ENCODE data around the gene CCDC57. TPM values are rescaled to one million over a fixed set of nuclear protein-coding genes. Genes with fewer than 3 reads are reported as not detected.

Gene CCDC57
- total and polyA plus RNA-seq, 2 of the 8 experiments (the other 6 are each of a cell fraction or from before 2014, with no cell fraction given): 8.4 to 12.9 TPM

DNA sequence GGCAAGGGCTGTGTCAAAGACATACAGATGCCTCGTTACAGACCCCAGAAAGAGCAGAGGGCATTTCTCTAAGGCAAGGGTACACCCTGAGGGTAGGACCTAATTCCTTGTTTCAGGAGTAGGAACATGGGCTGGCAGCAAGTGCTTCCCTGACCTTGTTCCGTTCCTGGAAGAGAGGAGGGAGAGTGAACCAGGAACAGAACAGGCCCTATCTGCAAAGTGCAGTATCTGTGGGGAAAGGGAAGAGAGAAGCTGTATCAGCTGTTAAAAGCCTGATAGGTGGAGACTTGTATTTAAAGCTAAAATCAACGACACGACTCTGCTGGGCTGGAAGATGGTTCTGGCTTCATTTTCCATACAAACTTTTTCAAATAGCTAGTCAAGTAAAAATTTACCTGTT is 88.5 kb downstream of the CCDC57 start:
- Histone ChIP-seq H3K56ac (replicated peaks; ENCODE audit: insufficient read length, low read depth, low read length) (no peak overlapping the region), H3K4me1 (replicated peaks in 1 of 4; ENCODE audit: control insufficient read depth in 3 of 4, insufficient read depth in 4 of 4, low read length in 3 of 4) (no peaks in the 10 kb centered on the region; a peak in 1 of 7 replicates), H4K20me1 (replicated peaks in 1 of 2; ENCODE audit: control insufficient read depth in 1 of 2, insufficient read depth in 2 of 2, low read length in 2 of 2) (peaks cover 0 to 1% of the 10 kb centered on the region in 2 experiments), H3K9me3 (ENCODE audit: insufficient read depth in 2 of 2, low read depth in 1 of 2, low read length in 1 of 2) (no peaks in the 10 kb centered on the region), H3K4ac (replicated peaks; ENCODE audit: insufficient read length, low read depth, low read length) (no peak overlapping the region), H3K79me2 (ENCODE audit: control insufficient read depth in 1 of 2, insufficient read depth in 2 of 2, low read length in 2 of 2) (no peaks in the 10 kb centered on the region), H3K36me3 (ENCODE audit: control insufficient read depth in 2 of 4, insufficient read depth in 4 of 4, low read length in 3 of 4) (no peaks in the 10 kb centered on the region), H2BK20ac (ENCODE audit: low read length) (no peak overlapping the region), H2AFZ (ENCODE audit: low read length) (no peak overlapping the region), H3K23me2 (ENCODE audit: low read depth, low read length) (no peaks in the 10 kb centered on the region), H3K23ac (ENCODE audit: insufficient read length) (no peak overlapping the region), H3K4me2 (ENCODE audit: insufficient read depth in 1 of 2, low read depth in 2 of 2, low read length in 2 of 2) (no peak overlapping the region), H3K18ac (ENCODE audit: extremely low read depth, low read length) (no peak overlapping the region), H4K5ac (ENCODE audit: insufficient read length, low read depth, low read length) (no peak overlapping the region), H3K9ac (replicated peaks in 1 of 4; ENCODE audit: extremely low read depth in 1 of 4, low read depth in 3 of 4, low read length in 3 of 4) (no peak overlapping the region), H2BK15ac (ENCODE audit: low read length) (no peak overlapping the region), H3K27me3 (replicated peaks in 1 of 4; ENCODE audit: control insufficient read depth in 3 of 4, extremely low read depth in 1 of 4, insufficient read depth in 3 of 4, low read length in 3 of 4) (no peaks in the 10 kb centered on the region), H2BK120ac (replicated peaks; ENCODE audit: low read depth, low read length) (no peak overlapping the region), H2BK5ac (ENCODE audit: low read depth, low read length) (no peak overlapping the region), H4K91ac (replicated peaks; ENCODE audit: insufficient read length, low read length) (no peak overlapping the region), H3K79me1 (ENCODE audit: low read depth, low read length) (no peaks in the 10 kb centered on the region; the same call in 1 of the 2 replicates), H3K14ac (ENCODE audit: insufficient read length) (no peak overlapping the region), H3K27ac (ENCODE audit: low read depth, low read length) (no peak overlapping the region), H2BK12ac (ENCODE audit: low read depth, low read length) (no peak overlapping the region), H4K8ac (ENCODE audit: extremely low read depth, insufficient read depth, low read length) (no peak overlapping the region), H3K4me3 (ENCODE audit: extremely low read depth in 1 of 4, insufficient read depth in 2 of 4, low read depth in 3 of 4, low read length in 4 of 4) (no peak overlapping the region), H2AK5ac (ENCODE audit: low read depth, low read length) (no peak overlapping the region)
- DNase-seq (ENCODE audit: low read depth in 1 of 2, low spot score in 2 of 2) (no peak), FAIRE-seq (no peak)
- CTCF ChIA-PET (ENCODE audit: partially characterized antibody): interaction anchor here (1.2 to 2.1 kb wide), 5 partner anchors 16 to 94 kb away, joined by 3 to 6 read pairs (median 4); no protein-coding TSS in a partner anchor
- POLR2A ChIA-PET (ENCODE audit: partially characterized antibody): no interaction called here
- TF ChIP-seq SIRT6 (IDR thresholded peaks at IDR 0.05; ENCODE audit: low read length) (no peak), SP2 (IDR thresholded peaks at IDR 0.05; ENCODE audit: low read length) (no peak), SRF (IDR thresholded peaks at IDR 0.05; ENCODE audit: low read depth, low read length) (no peak), SP4 (IDR thresholded peaks at IDR 0.05; ENCODE audit: low read length) (no peak), TCF12 (IDR thresholded peaks at IDR 0.05; ENCODE audit: low read depth, low read length) (no peak), POU5F1 (IDR thresholded peaks at IDR 0.05; ENCODE audit: low read depth, low read length) (no peak), TEAD4 (IDR thresholded peaks at IDR 0.05; ENCODE audit: low read depth, low read length) (no peak), EZH2 (IDR thresholded peaks at IDR 0.05; ENCODE audit: low read depth, low read length, severe bottlenecking) (no peak), SUZ12 (IDR thresholded peaks at IDR 0.05; ENCODE audit: low read length) (no peak), TAF7 (optimal IDR thresholded peaks at IDR 0.05; ENCODE audit: borderline replicate concordance, low read depth, low read length) (no peak), POLR2AphosphoS5 (IDR thresholded peaks at IDR 0.05; ENCODE audit: low read depth, low read length) (no peak), CHD1 (IDR thresholded peaks at IDR 0.05; ENCODE audit: low read depth, low read length) (no peak)
- WGBS, 2 experiments (ENCODE audit: extremely low coverage in 1 of 2, insufficient coverage in 1 of 2, insufficient read length in 1 of 2, insufficient replicate concordance in 2 of 2, low coverage in 1 of 2, low lambda C conversion rate in 2 of 2, missing lambda C conversion rate in 1 of 2): 91% methylated on average over 4 of the region's 4 CpGs; no CpG with 5 or more reads in 1 of the 2 experiments
